KMS-11 (cell line): ENCODE measurements around the gene JAKMIP1.
"Not testable (repeated sequence)": the region's sequence is repeated elsewhere in the genome, so short reads cannot be mapped to it uniquely, and the experiment has no call there.

Source experiments
- H2AFZ ChIP-seq: fragments of 200-600 bp; sonication (generic); 2 replicates; pipeline ENCODE4 v1.6.1; 2016; ENCODE audit warnings: antibody characterized with exemption, mixed run types, low read depth
- H3K27ac ChIP-seq: fragments of 200-600 bp; sonication (generic); 2 replicates; pipeline ENCODE4 v1.6.1; 2016; ENCODE audit warnings: mild to moderate bottlenecking, mixed run types
- H3K27me3 ChIP-seq: fragments of 200-600 bp; sonication (generic); 2 replicates; pipeline ENCODE4 v1.6.1; 2017; ENCODE audit warnings: mild to moderate bottlenecking, low read depth, mixed run types, moderate library complexity; ENCODE audit not compliant: insufficient read depth
- H3K36me3 ChIP-seq: fragments of 200-600 bp; sonication (generic); 2 replicates; pipeline ENCODE4 v1.6.1; 2017; ENCODE audit warnings: mild to moderate bottlenecking, mixed run types; ENCODE audit not compliant: insufficient read depth
- H3K4me1 ChIP-seq: fragments of 200-600 bp; sonication (generic); 2 replicates; pipeline ENCODE4 v1.6.1; 2016; ENCODE audit warnings: mild to moderate bottlenecking, low read depth, mixed run types; ENCODE audit not compliant: poor library complexity, severe bottlenecking
- H3K4me2 ChIP-seq: fragments of 200-600 bp; sonication (generic); 2 replicates; pipeline ENCODE4 v1.7.0; 2016; ENCODE audit warnings: mild to moderate bottlenecking, mixed run types
- H3K4me3 ChIP-seq: fragments of 200-600 bp; sonication (generic); IDR thresholded peaks from 2 replicates; pipeline ENCODE4 v1.6.1; 2017; ENCODE audit warnings: low read depth, low read length, mixed read lengths; ENCODE audit not compliant: insufficient read depth
- H3K79me2 ChIP-seq: fragments of 200-600 bp; sonication (generic); 2 replicates; pipeline ENCODE4 v1.6.1; 2016; ENCODE audit warnings: low read depth, mixed run types; ENCODE audit not compliant: insufficient read depth
- H3K9ac ChIP-seq: fragments of 200-600 bp; sonication (generic); 2 replicates; pipeline ENCODE4 v1.6.1; 2016; ENCODE audit warnings: mild to moderate bottlenecking, mixed run types
- H4K20me1 ChIP-seq: fragments of 200-600 bp; sonication (generic); 2 replicates; pipeline ENCODE4 v1.6.1; 2016; ENCODE audit warnings: mild to moderate bottlenecking, mixed run types; ENCODE audit not compliant: insufficient read depth
- TF ChIP-seq, protein P1 (sequence below): fragments of 200-600 bp; sonication (generic); conservative IDR thresholded peaks from 2 replicates; pipeline ENCODE4 v1.6.1; 2017; ENCODE audit warnings: low read depth, mild to moderate bottlenecking, antibody characterized with exemption, low read length, moderate library complexity, mixed read lengths

Gene JAKMIP1

DNA sequence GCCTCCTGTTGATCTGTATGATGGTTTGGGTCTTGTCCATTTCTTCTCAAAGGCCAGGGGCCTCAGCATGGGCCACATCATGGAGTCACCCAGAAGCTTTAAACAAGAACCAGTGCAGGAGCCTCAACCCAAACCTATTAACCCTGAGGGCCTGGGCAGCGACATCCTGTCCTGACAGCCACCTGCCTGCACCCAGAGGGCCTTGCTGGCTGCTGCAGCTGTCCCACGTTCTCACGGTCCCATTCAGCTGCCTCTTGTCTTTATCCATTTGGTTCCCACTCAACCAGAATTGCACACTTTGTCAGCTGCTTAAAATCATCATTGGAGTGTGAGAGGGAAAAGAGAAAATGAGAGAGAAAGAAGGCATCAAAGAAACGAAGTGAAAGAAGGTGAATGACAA, 203.7 kb downstream of the JAKMIP1 start:
- Histone ChIP-seq H3K36me3 (no peaks in the 10 kb centered on the region), H4K20me1 (no peaks in the 10 kb centered on the region), H2AFZ (no peak overlapping the region), H3K9ac (no peak overlapping the region), H3K4me2 (no peak overlapping the region), H3K27me3 (no peaks in the 10 kb centered on the region), H3K4me3 (no peak overlapping the region), H3K27ac (no peak overlapping the region), H3K79me2 (no peaks in the 10 kb centered on the region), H3K4me1 (no peaks in the 10 kb centered on the region)
- TF ChIP-seq, protein P1, sequence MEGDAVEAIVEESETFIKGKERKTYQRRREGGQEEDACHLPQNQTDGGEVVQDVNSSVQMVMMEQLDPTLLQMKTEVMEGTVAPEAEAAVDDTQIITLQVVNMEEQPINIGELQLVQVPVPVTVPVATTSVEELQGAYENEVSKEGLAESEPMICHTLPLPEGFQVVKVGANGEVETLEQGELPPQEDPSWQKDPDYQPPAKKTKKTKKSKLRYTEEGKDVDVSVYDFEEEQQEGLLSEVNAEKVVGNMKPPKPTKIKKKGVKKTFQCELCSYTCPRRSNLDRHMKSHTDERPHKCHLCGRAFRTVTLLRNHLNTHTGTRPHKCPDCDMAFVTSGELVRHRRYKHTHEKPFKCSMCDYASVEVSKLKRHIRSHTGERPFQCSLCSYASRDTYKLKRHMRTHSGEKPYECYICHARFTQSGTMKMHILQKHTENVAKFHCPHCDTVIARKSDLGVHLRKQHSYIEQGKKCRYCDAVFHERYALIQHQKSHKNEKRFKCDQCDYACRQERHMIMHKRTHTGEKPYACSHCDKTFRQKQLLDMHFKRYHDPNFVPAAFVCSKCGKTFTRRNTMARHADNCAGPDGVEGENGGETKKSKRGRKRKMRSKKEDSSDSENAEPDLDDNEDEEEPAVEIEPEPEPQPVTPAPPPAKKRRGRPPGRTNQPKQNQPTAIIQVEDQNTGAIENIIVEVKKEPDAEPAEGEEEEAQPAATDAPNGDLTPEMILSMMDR: no peak

DNA sequence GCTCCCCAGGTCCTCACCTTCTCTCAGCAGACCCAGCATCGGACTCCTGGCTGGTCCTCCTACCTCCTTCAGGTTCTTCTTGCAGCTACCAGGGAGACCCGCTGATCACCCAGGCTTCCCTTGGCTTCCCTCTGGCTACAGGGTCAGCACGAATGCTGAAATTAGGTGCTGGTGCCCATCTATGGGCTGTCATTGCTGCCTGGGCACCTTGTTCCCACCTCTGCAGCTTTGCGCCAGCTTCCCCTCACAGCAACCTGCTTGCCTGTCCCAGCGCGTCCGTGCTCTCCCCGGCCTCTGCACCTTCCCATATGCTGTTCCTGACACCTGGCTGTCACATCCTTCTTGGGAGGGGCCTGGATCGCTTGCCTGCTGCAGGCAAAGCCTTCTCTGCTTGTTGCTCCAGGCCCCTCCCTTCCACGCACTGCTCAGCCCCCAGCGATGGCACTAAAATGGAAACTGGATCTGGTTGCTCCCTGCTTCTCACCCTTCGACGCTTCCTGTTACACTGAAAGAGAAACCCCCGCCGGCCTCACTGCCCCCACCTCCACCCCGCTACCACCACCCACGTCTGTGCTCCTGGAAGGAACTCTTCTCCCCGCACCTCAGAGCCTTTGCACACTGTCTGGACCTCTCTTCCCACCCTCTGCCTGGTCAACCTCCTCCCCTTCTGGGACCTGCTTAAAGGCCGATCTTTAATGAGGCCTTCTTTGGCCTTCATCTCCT, 204.3 kb downstream of the JAKMIP1 start:
- H3K79me2 ChIP-seq: no peaks in the 10 kb centered on the region
- TF ChIP-seq, protein P1: no peak
- H3K9ac ChIP-seq: no peak overlapping the region
- H4K20me1 ChIP-seq: no peaks in the 10 kb centered on the region
- H2AFZ ChIP-seq: no peak overlapping the region
- no peak overlapping the region for H3K4me3 ChIP-seq
- H3K36me3 ChIP-seq: no peaks in the 10 kb centered on the region
- no peaks in the 10 kb centered on the region for H3K27me3 ChIP-seq
- H3K4me1 ChIP-seq: no peaks in the 10 kb centered on the region
- H3K27ac ChIP-seq: no peak overlapping the region
- no peak overlapping the region for H3K4me2 ChIP-seq

- no peak overlapping the region for H3K4me2 ChIP-seq
- H3K27ac ChIP-seq: no peak overlapping the region
- TF ChIP-seq, protein P1: no peak
- no peaks in the 10 kb centered on the region for H3K36me3 ChIP-seq
- no peak overlapping the region for H3K9ac ChIP-seq
- H3K79me2 ChIP-seq: no peaks in the 10 kb centered on the region
- no peaks in the 10 kb centered on the region for H3K4me1 ChIP-seq
- H3K4me3 ChIP-seq: no peak overlapping the region
- H4K20me1 ChIP-seq: no peaks in the 10 kb centered on the region
- no peaks in the 10 kb centered on the region for H3K27me3 ChIP-seq
- H2AFZ ChIP-seq: no peak overlapping the region
Measured at GRCh38 chr4:5993876-5994811, 206.2 kb downstream of the JAKMIP1 start.

DNA sequence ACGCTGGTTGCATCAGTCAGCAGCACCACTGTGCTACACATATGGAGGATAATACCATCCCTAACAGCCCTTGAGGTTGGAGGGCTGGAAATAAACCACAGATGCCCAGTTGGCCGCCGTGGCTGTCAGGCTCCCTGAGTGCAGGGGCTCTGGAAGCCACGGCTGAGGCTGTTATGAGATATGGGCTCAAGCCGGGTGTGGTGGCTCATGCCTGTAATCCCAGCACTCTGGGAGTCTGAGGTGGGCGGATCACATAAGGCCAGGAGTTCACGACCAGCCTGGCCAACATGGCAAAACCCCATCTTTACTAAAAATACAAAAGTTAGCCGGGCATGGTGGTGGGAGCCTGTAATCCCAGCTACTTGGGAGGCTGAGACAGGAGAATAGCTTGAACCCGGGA, 207.0 kb downstream of the JAKMIP1 start:
- H3K4me2 ChIP-seq, H3K4me1 ChIP-seq: not testable (repeated sequence)

More for the DNA sequence above, 207.0 kb downstream of the JAKMIP1 start:
- not testable (repeated sequence) for H4K20me1 ChIP-seq, H2AFZ ChIP-seq, H3K36me3 ChIP-seq, H3K27me3 ChIP-seq, H3K4me3 ChIP-seq, H3K9ac ChIP-seq, H3K27ac ChIP-seq, H3K79me2 ChIP-seq
